Panc1 (cell line): ENCODE data around the gene ARHGAP23.

ENCODE experiments used
- CTCF ChIP-seq: fragments of 450-650 bp; IDR thresholded peaks from 2 replicates; pipeline ENCODE4 v1.5.1; 2017; ENCODE audit warnings: mild to moderate bottlenecking
- POLR2AphosphoS5 ChIP-seq: IDR thresholded peaks from 2 replicates; pipeline ENCODE4 v1.6.1; 2012; ENCODE audit warnings: mild to moderate bottlenecking, low read depth, low read length, moderate library complexity
- REST ChIP-seq, 2 experiments: IDR thresholded peaks; 2 replicates each; pipeline ENCODE4 v1.6.1; 2011 to 2012; ENCODE audit warnings: low read depth in 2 of 2, control low read depth in 1 of 2, low read length in 1 of 2, mild to moderate bottlenecking in 1 of 2, moderate library complexity in 1 of 2; ENCODE audit not compliant: insufficient read depth in 1 of 2
- SIN3A ChIP-seq: IDR thresholded peaks from 2 replicates; pipeline ENCODE4 v1.6.1; 2012; ENCODE audit warnings: low read depth, mild to moderate bottlenecking, low read length, moderate library complexity, borderline replicate concordance; ENCODE audit not compliant: insufficient read depth
- TCF7L2 ChIP-seq: IDR thresholded peaks from 2 replicates; pipeline ENCODE4 v1.6.1; 2011; ENCODE audit warnings: mild to moderate bottlenecking, low read depth, low read length, inconsistent platforms

GRCh38 chr17:38434178-38434665 lies 6.0 kb downstream of the ARHGAP23 start:
- TF ChIP-seq CTCF (no peak), POLR2AphosphoS5 (no peak), TCF7L2 (no peak), SIN3A (no peak), REST (IDR thresholded peaks at IDR 0.05; ENCODE audit: insufficient read depth in 1 of 2, low read depth in 2 of 2, low read length in 1 of 2) (no peak)
